H1 (cell line): ENCODE data around the gene LOXL4.

Experiments used
- CHD1 ChIP-seq: IDR thresholded peaks from 2 replicates; pipeline ENCODE4 v1.6.1; 2012; ENCODE audit warnings: low read depth, low read length, improper control_type of control experiment
- EP300 ChIP-seq, 2 experiments: IDR thresholded peaks; 1 replicate in 1 of 2; 2 replicates in 1 of 2; pipeline ENCODE4 v1.6.1; 2011 to 2012; ENCODE audit warnings: low read depth in 2 of 2, low read length in 2 of 2, mild to moderate bottlenecking in 2 of 2, borderline replicate concordance in 1 of 2, inconsistent platforms in 1 of 2, moderate library complexity in 1 of 2
- NRF1 ChIP-seq: IDR thresholded peaks from 2 replicates; pipeline ENCODE4 v1.6.1; 2011; ENCODE audit warnings: mild to moderate bottlenecking, low read depth, low read length, improper control_type of control experiment
- POLR2A ChIP-seq, 2 experiments: IDR thresholded peaks; 1 replicate in 1 of 2; 2 replicates in 1 of 2; pipeline ENCODE4 v1.6.1; 2011; ENCODE audit warnings: low read depth in 2 of 2, low read length in 2 of 2, mild to moderate bottlenecking in 2 of 2; ENCODE audit errors: control extremely low read depth in 1 of 2
- POLR2AphosphoS5 ChIP-seq: IDR thresholded peaks from 2 replicates; pipeline ENCODE4 v1.6.1; 2011; ENCODE audit warnings: low read depth, low read length
- POU5F1 ChIP-seq: IDR thresholded peaks from 2 replicates; pipeline ENCODE4 v1.6.1; 2011; ENCODE audit warnings: low read depth, mild to moderate bottlenecking, low read length, moderate library complexity
- RAD21 ChIP-seq, 2 experiments: IDR thresholded peaks in 1 of 2; conservative IDR thresholded peaks in 1 of 2; 2 replicates each; pipeline ENCODE4 v1.6.1; 2011; ENCODE audit warnings: low read depth in 2 of 2, low read length in 2 of 2, improper control_type of control experiment in 1 of 2, inconsistent platforms in 1 of 2, mild to moderate bottlenecking in 1 of 2, moderate library complexity in 1 of 2
- TAF7 ChIP-seq: optimal IDR thresholded peaks from 2 replicates; pipeline ENCODE3; 2011; ENCODE audit warnings: low read depth, mild to moderate bottlenecking, inconsistent platforms, low read length, moderate library complexity, borderline replicate concordance
- TCF12 ChIP-seq: IDR thresholded peaks from 2 replicates; pipeline ENCODE4 v1.6.1; 2011; ENCODE audit warnings: low read depth, mild to moderate bottlenecking, low read length
- YY1 ChIP-seq: IDR thresholded peaks from 2 replicates; pipeline ENCODE4 v1.6.1; 2011; ENCODE audit warnings: low read depth, mild to moderate bottlenecking, low read length
- TF ChIP-seq, protein P1 (sequence below), 3 experiments: IDR thresholded peaks; 1 replicate in 2 of 3; 2 replicates in 1 of 3; pipeline versions ENCODE4 v1.5.1 to v1.6.1; 2011; ENCODE audit warnings: low read length in 3 of 3, mild to moderate bottlenecking in 3 of 3, inconsistent platforms in 2 of 3, low read depth in 1 of 3, moderate library complexity in 1 of 3; ENCODE audit not compliant: insufficient read depth in 1 of 3; ENCODE audit errors: control extremely low read depth in 1 of 3

DNA sequence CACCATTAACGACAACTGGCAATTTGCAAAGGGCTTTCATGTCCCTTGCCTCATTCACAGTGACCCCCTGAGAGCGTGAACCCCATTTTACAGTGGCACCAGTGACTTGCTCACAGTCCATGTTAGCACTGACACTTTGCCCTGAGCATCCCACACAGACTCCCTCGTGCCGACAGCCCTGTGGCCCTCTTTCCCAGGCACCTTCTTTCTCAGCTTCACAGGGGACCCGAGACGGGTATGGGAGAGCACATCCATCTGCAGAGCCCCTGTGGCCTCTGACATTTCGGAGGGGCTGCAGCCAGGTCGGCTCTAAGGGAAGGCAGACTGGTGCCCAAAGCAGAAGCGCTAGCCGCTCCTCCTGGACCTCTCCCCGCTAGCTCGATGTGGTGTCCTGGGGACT is 10.8 kb downstream of the LOXL4 start:
- TF ChIP-seq, protein P1, sequence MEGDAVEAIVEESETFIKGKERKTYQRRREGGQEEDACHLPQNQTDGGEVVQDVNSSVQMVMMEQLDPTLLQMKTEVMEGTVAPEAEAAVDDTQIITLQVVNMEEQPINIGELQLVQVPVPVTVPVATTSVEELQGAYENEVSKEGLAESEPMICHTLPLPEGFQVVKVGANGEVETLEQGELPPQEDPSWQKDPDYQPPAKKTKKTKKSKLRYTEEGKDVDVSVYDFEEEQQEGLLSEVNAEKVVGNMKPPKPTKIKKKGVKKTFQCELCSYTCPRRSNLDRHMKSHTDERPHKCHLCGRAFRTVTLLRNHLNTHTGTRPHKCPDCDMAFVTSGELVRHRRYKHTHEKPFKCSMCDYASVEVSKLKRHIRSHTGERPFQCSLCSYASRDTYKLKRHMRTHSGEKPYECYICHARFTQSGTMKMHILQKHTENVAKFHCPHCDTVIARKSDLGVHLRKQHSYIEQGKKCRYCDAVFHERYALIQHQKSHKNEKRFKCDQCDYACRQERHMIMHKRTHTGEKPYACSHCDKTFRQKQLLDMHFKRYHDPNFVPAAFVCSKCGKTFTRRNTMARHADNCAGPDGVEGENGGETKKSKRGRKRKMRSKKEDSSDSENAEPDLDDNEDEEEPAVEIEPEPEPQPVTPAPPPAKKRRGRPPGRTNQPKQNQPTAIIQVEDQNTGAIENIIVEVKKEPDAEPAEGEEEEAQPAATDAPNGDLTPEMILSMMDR (IDR thresholded peaks at IDR 0.05; ENCODE audit: control extremely low read depth in 1 of 3, insufficient read depth in 1 of 3, low read depth in 1 of 3, low read length in 3 of 3), result no peak
- no peak for TF ChIP-seq RAD21 (IDR thresholded peaks at IDR 0.05 in 1 of 2, conservative IDR thresholded peaks at IDR 0.05 in 1 of 2; ENCODE audit: low read depth in 2 of 2, low read length in 2 of 2)
- no peak for TF ChIP-seq TAF7
- TF ChIP-seq POU5F1, result no peak
- no peak for TF ChIP-seq POLR2AphosphoS5
- no peak for TF ChIP-seq POLR2A (IDR thresholded peaks at IDR 0.05; ENCODE audit: control extremely low read depth in 1 of 2, low read depth in 2 of 2, low read length in 2 of 2)
- TF ChIP-seq EP300 (IDR thresholded peaks at IDR 0.05; ENCODE audit: borderline replicate concordance in 1 of 2, low read depth in 2 of 2, low read length in 2 of 2), result no peak
- no peak for TF ChIP-seq YY1
- TF ChIP-seq TCF12, result no peak
- no peak for TF ChIP-seq NRF1
- no peak for TF ChIP-seq CHD1
